ENCODE data around the gene ADORA1.

Gene ADORA1

GRCh38 chr1:203189951-203190352, 62.4 kb downstream of the ADORA1 start:
- DNase-seq: no peak

- no peak for DNase-seq
Observed at GRCh38 chr1:203190949-203191348, 63.4 kb downstream of the ADORA1 start.

- DNase-seq: no peak
Observed at GRCh38 chr1:203196371-203196770, 68.8 kb downstream of the ADORA1 start.

GRCh38 chr1:203197625-203198024, 70.1 kb downstream of the ADORA1 start:
- DNase-seq: no peak

- DNase-seq: no peak
Observed at GRCh38 chr1:203199002-203199401, 71.5 kb downstream of the ADORA1 start.

GRCh38 chr1:203199481-203199815, 71.9 kb downstream of the ADORA1 start:
- DNase-seq: no peak

GRCh38 chr1:203199816-203200571, 72.5 kb downstream of the ADORA1 start:
- DNase-seq: no peak

GRCh38 chr1:203200916-203201315, 73.4 kb downstream of the ADORA1 start:
- no peak for DNase-seq

- DNase-seq: no peak
Observed at GRCh38 chr1:203201516-203202205, 74.1 kb downstream of the ADORA1 start.

GRCh38 chr1:203202431-203203245, 75.1 kb downstream of the ADORA1 start:
- DNase-seq: no peak

GRCh38 chr1:203204756-203205155, 77.2 kb downstream of the ADORA1 start:
- no peak for DNase-seq

GRCh38 chr1:203206129-203206687, 78.7 kb downstream of the ADORA1 start:
- DNase-seq: no peak

- DNase-seq: no peak
Observed at GRCh38 chr1:203207751-203208150, 80.2 kb downstream of the ADORA1 start.

GRCh38 chr1:203208181-203208580, 80.7 kb downstream of the ADORA1 start:
- no peak for DNase-seq

GRCh38 chr1:203210350-203210749, 82.8 kb downstream of the ADORA1 start:
- no peak for DNase-seq

GRCh38 chr1:203210988-203211387, 83.5 kb downstream of the ADORA1 start:
- no peak for DNase-seq

- no peak for DNase-seq
Observed at GRCh38 chr1:203211812-203212211, 84.3 kb downstream of the ADORA1 start.

GRCh38 chr1:203213126-203213525, 85.6 kb downstream of the ADORA1 start:
- DNase-seq: no peak

GRCh38 chr1:203214871-203215270, 87.3 kb downstream of the ADORA1 start:
- no peak for DNase-seq

GRCh38 chr1:203215573-203215972, 88.0 kb downstream of the ADORA1 start:
- no peak for DNase-seq

GRCh38 chr1:203216274-203217138, 89.0 kb downstream of the ADORA1 start:
- DNase-seq: peak; percentile 68

Measured in NCI-H1092 (cell line).